GM21528 (cell line): Measurements from ENCODE around the gene C22orf23.
"Not testable (repeated sequence)": the region's sequence is repeated elsewhere in the genome, so short reads cannot be mapped to it uniquely, and the experiment has no call there.

Experiments
- ATAC-seq: cut with Tn5 transposase; IDR thresholded peaks from one replicate; pipeline ENCODE4 v1.9.1; 2021; ENCODE audit warnings: mild to moderate bottlenecking, moderate library complexity; ENCODE audit not compliant: unreplicated experiment, low FRiP score

C22orf23 gene

DNA sequence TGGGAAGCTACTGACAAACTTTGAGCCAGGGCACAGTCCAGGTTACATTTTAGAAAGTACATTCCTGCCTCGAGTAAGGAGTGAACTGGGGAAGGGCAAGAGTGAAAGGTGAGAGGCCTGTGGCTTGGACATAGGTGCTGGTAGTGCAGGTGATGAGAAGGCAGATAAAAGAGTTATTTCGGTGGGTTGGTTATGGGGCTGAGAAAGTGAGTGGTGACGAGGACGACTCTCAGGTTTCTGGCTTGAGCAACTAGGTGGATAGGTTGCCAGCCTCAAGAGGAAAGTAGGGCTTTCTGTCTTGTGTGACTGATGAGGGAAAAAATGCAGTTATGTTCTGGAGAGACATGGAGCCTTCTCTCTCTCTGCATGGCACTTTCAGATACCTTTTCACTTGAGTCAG lies 3.8 kb upstream of the C22orf23 start:
- ATAC-seq, result no peak

DNA sequence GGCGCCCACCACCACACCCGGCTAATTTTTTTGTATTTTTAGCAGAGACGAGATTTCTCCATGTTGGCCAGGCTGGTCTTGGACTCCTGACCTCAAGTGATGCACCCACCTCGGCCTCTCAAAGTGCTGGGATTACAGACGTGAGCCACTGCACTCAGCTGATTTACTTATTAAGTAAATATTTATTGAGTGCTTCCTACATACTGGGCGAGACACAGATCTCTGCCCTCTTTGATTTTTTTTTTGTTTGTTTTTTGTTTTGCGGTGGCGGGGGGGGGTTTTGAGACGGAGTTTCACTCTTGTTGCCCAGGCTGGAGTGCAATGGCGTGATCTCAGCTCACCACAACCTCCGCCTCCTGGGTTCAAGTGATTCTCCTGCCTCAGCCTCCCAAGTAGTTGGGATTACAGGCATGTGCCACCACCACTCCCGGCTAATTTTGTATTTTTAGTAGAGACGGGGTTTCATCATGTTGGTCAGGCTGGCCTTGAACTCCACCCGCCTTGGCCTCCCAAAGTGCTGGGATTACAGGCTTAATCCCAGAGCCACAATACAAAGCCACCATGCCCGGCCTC lies 2.5 kb upstream of the C22orf23 start:
- ATAC-seq, result not testable (repeated sequence)

DNA sequence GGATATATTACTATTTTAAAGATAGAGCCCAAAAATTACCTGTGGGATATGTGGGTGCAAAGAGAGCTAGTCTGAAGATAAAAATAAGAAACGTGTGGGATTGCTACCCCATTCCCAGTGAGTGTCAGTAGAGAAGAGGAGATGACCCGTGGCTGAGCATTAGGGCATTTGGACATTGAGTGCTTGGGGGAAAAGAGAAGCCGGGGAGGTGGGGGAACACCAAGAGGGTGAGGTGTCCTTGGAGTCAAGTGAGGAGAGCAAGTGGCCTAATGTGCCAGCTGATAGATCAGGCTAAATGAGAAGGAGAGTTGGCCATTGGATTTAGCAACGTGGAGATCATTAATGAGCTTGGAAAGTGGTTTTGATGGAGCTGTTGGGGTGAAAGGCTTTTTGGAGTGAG lies 1.3 kb upstream of the C22orf23 start:
- ATAC-seq, result no peak

DNA sequence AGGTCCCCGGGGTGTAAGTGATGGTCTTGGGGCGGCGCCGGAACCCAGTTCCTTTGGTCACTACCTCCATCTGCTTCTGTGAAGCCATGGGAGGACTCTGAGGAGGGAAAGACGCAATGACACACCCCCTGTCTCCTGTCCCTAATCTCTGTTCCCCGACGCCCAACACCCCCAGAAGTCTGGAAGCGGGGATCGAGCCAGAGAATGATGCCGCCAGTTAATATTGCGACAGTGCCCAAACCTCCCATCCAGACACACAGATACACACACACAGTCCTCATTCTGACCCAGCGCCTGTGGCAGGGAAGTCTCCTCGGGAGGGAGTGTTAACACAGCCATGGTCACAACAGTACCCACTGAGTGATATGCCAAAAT lies 352 bp downstream of the C22orf23 start:
- peak; percentile 12 for ATAC-seq

DNA sequence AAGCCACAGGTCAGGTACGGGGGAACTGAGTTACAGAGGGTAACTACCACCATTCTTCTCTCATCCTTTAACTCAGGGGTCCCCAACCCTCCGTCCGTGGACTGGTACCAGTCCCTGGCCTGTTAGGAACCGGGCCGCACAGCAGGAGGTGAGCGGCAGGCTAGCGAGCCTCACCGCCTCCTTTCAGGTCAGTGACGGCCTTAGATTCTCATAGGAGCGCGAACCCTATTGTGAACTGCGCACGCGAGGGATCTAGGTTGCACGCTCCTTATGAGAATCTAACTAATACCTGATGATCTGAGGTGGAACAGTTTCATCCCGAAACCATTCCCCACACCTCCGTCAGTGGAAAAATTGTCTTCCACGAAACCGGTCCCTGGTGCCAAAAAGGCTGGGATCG lies 772 bp downstream of the C22orf23 start:
- not testable (repeated sequence) for ATAC-seq

DNA sequence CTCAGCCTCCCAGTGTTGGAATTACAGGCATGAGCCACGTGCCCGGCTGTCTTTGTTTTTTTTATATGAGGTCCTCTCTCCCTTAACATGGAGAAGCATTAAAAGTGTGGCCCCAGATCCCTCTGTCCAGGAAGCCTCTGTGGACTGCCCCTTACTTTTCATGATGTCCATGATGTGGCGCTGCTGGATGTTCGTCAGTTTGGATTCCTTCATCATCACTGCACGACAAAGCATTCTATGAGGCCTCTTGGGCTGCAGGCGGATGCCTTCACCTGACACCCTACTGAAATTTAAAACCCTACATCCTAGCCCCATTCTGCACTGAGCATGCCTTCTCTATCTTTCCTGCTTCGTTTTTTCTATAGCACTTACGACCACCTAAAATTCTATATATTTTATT lies 2.1 kb downstream of the C22orf23 start:
- ATAC-seq, result no peak

DNA sequence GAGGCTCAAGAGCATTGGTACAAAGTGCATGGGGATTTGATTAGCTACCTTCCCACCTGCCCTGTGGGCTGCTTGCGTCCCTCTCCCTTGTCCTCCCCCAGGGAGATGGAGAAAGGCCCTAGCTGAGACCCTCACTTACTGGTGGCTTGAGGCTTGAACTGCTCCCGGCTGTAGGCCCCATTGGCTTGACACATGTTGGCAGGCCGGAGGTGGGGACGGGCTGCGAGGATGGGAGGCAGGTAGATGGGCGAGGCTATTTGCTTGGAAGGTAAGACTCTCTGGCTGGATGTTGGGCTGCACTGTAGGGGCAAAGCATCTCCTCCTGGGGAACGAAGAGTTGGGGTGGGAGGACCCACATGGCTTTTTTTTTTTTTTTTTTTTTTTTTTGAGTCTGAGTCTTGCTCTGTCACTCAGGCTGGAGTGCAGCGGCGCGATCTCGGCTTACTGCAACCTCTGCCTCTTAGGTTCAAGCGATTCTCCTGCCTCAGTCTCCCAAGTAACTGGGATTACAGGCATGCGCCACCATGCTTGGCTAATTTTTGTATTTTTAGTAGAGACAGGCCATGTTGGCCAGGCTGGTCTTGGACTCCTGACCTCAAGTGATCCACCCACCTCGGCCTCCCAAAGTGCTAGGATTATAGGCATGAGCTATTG lies 6.1 kb downstream of the C22orf23 start:
- not testable (repeated sequence) for ATAC-seq

DNA sequence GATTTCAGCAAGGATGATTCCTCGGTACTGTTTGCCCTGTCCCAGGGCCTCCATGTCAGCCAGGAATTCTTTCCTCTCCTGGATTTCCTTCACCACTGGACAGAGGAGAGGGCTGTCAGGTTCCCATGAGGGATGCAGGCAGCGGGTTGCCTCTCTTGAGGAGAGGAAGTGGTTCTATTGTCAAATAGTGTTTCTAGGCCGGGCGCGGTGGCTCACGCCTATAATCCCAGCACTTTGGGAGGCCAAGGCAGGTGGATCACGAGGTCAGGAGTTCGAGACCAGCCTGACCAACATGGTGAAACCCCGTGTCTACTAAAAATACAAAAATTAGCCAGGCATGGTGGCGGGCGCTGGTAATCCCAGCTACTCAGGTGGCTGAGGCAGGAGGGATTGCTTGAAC lies 9.0 kb downstream of the C22orf23 start:
- not testable (repeated sequence) for ATAC-seq

DNA sequence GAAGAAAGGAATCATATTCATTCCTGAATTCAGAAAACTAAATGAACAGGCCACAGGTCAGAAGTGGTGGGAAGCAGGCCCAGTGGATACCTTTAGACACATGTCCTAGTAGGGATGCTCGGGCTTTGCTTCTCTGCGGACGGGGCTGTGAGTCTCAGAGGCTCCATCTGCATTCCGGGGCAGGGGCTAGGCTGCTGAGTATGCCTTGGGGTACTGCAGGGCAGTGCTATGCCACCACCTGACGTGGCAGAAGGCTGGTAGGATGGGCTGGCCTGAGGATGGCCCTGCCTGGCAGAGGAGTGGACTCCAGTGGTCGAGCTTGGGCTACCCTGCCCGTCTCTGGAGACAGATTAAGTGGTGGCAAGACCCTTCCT lies 9.6 kb downstream of the C22orf23 start:
- no peak for ATAC-seq

DNA sequence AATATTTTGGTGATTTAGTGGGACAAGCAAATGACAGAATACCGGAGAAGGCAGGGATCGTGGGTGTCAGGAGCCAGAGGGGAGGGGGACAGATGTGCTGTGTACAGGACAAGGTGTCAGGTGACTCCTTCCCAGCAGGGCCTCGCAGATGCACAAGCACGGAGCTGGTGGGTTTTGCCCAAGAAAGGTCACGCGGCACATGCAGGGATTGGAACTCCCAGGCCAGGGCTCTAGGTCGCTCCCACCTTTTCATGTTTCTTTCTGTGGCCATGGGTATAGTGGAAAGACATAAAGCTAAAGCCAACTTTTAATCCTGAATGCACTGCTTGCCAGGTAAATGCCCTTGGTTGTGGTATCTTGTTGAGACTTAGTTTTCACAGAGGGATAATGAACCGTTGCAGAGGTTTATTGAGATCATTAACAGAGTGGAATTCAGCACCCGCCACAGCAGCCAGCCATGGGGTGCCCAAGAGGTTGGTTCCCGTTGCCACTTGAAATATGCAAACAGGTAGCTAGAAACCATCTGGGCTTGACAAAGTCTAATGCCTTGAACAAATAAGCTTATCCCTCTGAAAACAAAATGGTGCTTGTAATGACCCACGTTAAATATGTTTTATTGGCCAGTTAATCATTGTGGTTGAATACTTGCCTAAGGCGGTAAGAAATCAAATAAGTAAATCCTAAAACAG lies 10.1 kb downstream of the C22orf23 start:
- no peak for ATAC-seq

DNA sequence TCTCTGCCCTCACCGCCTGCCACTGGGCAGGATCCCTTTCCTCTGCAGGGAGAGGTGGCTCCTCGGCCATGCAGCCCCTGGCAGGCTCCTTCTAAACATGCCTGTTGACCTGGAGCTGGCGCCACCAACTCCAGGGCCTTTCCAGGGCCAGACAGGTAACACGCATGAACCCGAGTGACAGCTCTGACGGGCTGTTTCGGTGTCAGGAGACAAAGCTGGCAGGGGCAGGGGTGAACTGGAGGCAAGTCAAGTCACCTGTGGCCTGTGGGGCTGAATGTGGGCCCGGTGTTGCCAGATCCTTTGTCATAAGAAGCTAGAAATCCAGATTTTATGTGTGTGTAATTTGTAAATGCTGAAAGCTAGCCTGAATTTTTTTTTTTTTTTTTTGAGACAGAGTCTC lies 11.3 kb downstream of the C22orf23 start:
- ATAC-seq, result no peak

DNA sequence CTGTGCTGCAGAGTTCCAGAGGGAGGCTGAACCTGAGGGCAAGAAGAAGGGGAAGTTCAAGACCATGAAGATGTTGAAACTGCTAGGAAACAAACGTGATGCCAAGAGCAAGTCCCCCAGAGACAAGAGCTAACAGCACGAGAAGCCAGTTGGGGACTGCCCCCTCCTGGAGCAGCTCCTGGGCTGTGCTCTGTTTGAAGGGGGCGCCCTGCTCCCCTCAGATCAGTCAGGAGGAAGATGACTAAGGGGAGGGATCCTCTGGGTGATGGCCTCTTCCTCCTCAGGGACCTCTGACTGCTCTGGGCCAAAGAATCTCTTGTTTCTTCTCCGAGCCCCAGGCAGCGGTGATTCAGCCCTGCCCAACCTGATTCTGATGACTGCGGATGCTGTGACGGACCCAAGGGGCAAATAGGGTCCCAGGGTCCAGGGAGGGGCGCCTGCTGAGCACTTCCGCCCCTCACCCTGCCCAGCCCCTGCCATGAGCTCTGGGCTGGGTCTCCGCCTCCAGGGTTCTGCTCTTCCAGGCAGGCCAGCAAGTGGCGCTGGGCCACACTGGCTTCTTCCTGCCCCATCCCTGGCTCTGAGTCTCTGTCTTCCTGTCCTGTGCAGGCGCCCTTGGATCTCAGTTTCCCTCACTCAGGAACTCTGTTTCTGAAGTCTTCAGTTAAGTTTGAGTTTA lies 12.6 kb downstream of the C22orf23 start:
- no peak for ATAC-seq

DNA sequence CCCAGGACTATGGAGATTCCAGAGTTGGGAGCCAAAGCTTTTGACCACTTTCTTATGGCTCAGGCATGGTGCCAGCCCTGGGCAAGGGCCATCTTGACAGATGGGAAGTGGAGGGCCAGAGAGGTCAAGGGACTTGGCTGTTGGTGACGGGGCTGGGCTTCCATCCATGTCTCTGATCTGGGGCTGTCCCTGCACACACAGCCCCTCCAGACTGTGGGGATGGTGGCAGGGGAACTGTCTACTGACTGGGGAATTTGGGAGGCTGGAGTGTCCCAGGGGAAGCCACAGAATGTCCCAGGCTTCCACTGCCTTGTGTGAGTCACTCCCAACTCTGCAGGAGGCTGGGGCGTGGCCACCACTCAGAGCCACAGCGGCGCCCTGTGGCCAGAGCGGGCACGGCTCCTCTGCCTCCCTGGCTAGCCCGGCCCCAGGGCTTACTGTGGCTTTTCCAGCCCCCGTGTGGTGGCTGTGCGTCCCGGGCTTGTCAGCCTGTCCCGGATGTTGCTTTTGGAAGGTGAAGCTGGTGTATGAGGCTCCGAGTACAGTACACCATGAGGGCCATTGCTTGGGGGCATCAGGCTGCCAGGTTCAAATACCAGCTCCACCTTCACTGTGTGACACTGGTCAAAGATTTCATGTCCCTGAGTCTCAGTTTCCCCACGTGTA lies 19.6 kb downstream of the C22orf23 start:
- ATAC-seq, result no peak

DNA sequence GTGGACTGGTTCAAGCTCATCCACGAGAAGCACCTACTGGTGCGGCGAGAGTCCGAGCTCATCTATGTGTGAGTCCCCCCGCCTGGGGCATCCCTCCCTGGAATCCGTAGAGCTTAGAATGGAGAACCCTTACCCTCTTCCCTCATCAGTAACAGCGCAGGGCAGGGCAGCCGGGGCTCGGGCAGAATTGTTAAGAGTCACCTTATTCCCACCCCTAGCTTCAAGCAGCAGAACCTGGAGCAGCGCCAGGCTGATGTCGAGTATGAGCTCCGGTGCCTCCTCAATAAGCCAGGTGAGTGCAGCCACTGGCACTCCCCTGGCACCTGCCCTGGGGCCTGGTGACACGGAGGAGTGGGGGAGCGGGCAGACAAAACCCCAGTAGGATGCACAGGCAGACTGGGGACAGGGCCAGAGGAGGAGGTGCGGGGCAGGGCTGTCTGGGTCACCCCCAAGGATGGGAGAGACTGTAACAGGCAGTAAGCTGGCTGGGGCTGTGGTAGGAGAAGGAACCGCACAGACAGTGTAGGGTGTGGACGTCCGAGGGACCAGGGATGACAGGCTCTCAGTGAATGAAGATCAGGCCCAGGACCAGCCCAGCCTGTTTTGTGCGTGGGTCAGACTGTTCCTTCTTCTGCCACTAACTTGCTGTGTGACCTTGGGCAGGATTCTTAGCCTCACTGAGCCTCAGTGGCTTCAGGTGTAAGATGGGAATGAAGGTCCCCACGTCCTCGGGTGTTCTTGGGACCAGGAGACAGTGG lies 20.4 kb downstream of the C22orf23 start:
- no peak for ATAC-seq

DNA sequence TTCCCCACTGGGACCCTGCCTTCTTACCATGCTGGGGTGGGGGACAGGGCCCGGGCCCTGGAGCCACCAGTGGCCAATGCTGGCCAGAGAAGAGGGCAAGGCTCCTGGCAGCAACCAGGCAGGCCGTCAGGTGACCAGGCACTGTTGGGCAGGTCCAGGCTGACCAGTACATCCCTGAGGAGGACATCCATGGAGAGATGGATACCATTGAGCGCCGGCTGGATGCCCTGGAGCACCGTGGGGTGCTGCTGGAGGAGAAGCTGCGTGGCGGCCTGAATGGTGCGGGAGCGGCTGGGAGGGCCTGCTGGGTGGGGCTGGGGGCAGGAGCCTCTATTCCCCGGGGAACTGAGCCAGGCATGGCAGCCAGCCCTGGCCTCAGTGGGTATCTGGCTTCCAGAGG lies 21.0 kb downstream of the C22orf23 start:
- ATAC-seq, result no peak

DNA sequence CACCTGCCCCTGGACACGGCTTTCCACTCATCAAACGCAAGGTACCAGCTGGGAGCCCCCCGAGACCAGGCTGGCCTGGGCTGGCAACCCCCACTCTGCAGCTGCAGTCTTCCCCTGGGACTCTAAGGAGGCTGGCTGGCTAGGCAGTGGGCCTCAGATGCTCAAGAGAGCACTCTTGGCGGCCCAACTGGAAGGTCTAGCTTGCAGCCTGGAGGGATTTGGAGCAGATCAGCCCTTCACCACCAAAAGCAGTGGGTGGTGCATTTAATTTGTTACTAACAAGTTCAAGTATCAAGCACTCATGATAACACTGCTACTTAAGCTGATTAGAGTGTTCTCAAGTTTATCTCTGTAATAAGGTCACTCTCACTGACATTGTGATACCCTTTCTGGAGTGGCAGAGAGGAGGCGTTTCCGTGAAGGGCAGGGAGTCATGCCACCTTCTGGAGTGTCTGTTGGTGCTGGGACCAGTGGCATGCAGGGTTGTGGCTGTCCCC lies 21.5 kb downstream of the C22orf23 start:
- no peak for ATAC-seq

DNA sequence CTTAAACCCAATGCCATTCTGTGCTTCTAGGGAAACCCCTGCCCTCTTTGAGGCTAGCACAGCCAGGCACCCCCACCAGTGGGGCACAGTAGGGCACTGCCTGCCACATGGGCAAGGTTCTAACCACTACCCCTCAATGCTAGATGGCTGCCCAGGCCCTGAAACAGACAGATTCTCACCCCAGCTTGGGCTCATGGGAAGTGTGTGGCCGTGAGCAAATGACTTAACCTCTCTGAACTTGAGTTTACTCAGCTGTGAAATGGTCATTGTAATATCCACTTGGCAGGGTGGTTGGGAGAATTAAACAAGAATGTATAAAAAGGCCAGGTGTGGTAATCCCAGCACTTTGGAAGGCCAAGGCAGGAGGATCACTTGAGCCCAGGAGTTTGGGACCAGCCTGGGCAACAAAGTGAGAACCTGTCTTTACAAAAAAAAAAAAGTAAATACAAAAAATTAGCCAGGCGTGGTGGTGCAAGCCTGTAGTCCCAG lies 22.4 kb downstream of the C22orf23 start:
- no peak for ATAC-seq

DNA sequence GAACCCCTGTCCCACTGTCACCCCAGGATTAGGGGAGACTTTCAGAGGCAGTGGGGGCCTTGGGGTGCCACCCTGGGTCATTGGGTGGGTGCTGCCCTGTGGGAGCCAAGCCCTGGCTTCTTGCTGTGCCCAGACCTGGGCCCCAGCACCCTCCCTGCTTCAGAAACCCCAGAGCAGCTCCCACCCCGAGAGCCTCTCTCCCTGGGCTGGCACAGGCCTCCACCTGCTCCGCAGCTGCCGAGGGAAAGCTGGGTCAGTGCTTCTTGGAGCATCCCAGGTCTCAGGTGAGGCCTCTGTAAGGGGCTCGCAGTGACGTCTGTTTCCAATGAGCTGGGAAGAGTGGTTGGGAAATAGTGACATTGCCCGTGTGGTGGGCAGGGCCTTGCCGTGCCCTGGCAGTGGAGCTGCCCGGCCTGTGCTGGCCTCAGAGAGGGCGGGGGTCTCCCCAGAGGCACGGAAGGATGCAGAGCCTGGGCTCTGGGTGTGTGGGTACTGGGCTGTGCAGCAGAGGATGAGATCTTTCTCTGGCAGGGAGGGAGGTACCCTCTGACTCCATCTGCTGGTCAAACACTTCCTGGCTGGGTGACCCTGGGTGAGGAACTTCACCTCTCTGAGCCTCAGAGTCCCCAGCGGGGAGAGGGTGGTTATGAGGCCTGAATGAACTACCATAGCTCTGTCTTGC lies 23.0 kb downstream of the C22orf23 start:
- no peak for ATAC-seq

DNA sequence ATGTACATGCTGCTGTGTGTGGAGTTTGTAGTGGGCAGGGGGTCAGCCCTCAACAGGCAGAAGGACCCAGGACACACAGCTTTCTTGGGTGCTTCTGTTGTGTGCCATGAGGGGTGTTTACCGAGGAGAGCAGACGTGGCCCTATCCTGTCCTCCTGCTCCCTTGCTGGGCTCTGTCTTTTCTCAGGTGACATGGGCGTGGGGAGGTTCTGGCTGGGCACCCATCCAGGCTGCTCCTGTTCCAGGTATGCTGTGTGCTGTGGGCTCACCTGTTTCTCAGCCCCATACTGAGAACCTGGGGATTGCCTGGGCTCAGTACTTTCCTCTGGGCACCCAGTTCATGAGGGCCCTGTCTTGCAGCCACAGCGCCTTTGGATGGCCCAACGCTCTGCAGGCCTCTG lies 24.0 kb downstream of the C22orf23 start:
- ATAC-seq, result no peak

DNA sequence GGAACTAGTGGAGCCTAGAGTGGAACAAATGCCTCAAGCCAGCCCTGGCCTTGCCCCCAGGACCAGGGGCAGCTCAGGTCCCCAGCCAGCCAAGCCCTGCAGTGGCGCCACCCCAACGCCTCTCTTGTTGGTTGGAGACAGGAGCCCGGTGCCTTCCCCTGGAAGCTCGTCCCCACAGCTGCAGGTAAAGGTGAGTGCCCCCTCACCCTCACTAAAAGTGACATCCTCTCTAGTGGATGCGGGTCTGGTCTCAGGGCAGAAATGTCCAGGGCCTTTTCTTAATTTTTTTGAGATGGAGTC lies 25.8 kb downstream of the C22orf23 start:
- ATAC-seq, result no peak
